T1000 (cell line): ENCODE measurements around the gene CYRIA.

Experiments used
- DNase-seq: peaks from one replicate; lab custom pipeline; 2025; ENCODE audit warnings: mixed read lengths; lab: John Stamatoyannopoulos, UW

Gene CYRIA

DNA sequence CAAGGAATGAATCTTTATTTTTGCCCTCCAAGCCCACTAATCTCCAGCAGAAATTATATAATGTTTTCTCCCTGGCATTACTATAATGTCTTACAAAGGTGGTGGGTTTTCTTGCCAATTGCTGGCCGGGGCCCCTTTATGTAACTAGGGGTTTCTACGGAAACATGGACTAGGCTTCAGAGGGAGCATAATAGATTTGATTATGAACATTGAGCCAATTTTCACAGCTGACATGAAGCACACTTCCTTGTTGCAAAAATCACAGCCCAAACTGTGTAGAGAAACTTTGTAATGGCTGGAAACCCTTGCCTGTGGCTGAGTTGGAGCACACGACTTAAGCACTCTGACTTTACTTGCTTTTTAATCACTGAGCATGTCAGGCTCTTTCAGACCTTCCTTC lies 3.8 kb upstream of the CYRIA start:
- DNase-seq, result no peak

DNA sequence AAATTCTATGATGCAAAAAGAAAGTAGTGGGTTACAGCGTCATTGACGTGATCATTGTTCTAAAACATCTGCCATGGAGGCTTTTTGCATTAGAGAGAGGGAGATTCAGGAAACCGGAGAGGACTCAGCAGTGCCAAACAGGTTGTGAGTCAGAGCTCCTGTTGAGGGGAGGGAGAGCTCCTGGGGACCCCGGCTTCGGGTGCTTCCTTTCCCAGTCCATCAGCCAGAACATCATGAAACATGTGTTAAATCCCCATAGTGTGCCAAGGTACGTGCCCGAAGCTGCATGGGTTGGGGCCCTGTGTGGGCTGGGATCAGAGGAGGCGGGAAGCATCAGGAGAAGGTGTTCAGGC lies 791 bp upstream of the CYRIA start:
- DNase-seq, result no peak

DNA sequence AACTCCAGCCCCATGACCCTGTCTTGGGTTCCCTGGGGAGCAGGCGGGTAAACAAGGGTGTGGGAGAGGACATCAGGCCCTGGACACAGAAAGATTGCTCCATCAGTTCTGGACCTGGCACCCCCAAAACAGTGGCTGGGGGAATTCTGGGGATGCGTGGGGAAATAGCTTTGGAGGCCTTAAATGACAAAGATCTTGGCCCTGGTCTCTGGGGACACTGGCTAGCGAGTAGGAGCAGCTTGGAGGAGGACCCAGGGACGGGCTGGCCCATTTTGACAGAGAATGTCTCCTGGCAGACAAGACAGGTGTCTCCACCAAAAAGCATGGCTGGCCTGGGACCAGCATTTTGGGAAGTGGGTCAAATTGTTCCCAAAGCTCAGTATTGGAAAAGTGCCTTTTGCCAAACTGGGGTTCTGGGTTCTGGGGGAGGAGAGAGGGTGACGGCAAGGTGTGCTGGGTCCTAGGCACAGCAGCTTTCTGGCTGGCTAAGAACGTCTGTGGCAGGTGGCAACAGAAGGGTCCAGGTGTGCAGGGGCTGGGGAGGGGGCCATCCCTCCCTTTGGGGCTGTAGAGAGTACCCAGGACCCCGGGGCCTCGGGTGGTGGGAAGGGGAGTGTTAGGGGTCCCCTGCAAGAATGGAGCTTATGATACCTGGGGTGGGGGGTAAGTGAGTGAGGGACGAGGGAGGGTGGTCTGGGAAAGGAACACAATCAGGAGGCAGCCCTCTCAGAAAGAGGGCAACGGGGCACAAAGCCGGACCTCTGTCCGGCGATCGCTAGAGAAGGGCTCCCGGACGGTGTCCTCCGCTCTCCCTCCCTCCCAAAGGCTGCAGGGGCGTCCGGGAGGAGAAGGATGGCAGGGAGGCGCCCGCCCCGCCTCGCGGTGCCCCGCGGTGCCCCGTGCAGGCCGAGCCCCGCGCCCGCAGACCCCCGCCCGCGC lies 556 bp downstream of the CYRIA start:
- DNase-seq, result no peak

DNA sequence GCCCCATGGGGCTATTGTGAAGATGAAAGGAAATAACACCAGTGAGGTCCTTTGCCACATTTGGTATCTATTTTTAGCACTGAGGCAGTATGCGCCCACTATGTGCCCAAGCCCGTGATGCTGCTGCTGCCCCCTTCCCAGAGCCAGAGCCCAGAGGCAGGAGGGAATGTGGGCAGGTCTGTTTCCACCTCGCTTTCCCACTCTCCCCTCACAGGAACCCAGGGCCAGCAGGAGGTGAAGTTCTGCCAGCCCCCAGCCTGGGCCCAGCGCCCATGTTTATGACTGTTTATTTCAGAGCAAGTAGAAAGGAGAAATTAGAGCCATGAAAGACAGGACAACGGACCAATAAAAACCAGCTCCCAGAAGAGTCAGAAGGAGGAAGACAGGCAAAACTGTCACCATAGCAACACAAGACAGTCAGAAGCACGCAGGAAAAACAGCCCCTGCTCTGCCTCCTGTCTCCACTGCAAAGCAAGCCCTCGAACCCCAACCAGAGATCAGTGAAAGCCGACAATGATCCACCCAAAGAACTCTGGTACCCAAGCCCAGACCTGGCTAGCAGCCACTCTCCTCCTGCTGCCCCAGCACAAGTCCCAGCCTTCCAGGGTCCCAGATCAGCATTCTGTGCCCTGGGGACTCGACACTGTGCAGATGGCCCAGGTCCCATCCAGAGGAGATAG lies 1.4 kb downstream of the CYRIA start:
- no peak for DNase-seq

DNA sequence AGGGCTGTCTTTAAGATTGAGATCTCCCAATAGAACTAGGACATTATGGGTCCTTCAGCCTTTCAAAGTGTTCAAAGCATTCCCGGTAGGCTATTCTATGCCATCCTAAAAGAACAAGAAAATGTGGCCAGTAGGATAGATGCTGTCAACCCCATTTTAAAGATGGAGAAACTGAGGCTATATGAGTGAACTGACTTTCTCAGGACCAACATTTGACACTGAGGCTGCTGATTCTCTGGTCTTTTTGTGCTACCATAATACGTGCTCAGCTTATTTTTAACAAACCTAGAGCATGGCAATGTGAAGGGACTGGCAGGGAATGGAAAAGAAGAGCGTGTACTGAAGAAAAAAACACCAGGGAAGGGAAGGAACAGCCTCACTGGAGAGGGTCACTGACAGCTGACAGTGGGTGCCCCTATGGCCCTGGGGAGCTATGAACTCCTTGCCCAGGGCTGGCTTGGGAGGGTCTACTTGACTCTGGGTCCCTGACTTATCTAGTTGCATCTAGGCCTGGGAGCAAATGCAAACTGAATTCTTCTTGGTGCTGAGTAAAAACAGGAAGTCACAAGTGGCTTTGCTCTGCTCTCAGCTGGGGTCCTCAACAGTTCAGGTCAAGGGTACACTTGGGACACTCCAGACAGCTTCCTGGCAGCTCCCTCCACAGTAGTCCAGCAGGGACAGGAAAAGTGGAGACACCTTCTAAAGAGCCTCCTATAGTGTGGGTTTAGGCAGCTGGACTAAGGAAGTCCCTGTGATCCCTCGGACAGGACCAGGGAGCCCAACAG lies 2.3 kb downstream of the CYRIA start:
- no peak for DNase-seq

DNA sequence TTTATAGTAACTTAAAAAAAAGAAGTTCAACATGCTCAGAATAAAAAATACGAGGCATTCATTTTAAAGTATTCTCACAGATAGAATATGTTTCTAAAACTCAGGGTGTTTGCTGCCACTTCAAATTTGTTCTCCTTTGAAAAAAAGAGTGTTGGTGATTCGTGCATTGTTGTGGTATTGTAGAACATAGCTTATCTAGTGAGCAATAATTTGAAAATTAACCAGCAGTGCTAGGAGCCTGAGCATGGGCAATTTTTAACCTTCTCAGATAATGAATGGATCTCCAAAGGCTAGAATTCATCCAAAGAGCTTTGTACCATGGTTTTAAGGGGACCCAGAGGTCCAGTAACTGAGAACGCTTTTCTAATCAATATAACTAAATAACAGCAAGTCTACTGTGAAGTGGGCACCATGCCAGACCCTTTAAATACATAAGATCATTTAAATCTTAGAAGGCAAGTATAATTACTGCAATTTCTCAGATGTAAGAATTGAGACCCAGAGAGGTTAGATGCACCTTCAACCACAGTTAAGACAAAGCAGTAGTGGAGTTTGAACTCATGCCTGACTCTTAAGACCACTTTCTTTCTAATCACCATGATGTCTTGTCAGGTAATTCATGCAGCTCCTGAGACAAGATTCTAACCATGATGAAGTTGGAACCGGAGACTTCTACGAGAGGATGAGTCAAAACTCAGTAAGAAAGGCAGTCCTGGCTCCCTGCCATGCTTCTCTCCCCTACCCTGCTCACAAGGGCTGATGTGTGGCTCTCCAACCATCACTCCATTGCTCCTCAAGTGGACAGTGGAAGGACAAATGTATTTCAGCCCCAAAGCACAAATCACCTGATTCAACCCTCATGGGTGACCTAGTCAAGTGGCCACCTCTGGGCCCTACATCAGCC lies 3.4 kb downstream of the CYRIA start:
- no peak for DNase-seq

DNA sequence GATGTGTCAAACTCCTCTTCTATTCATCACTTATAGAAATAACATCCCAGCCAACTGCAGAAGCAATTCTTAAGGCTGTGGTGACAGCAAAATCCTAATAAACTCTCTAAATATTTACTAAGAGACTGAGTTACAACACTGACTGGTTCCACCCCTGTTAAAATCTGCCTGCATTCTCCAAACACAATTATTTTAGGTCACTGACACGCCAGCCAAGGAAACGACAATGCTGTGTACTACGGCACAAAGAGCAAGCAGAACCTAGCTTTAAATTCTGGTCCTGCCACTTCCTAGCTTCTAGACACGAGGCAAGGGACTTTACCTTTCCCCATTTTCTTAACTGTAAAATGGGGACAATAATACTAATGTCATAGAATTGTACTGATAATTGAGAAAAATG lies 4.1 kb downstream of the CYRIA start:
- no peak for DNase-seq

DNA sequence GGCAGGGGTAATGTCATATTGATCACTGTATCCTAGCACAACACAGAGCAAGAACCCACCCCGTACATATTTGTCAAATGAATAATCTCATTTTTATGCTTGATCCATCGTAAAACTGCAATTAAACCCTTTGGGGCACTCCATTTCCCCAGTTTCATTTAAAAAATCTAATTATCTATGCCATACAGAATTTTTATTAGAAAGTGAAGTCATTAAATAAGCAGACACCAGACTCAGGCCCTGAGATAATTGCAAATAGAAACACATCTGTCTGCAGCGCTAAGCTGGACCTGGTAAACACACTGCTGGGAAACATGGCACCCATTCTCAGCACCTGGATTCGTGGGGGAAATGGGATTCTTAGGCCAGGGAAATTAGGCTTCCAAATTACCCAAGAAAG lies 5.1 kb downstream of the CYRIA start:
- no peak for DNase-seq

DNA sequence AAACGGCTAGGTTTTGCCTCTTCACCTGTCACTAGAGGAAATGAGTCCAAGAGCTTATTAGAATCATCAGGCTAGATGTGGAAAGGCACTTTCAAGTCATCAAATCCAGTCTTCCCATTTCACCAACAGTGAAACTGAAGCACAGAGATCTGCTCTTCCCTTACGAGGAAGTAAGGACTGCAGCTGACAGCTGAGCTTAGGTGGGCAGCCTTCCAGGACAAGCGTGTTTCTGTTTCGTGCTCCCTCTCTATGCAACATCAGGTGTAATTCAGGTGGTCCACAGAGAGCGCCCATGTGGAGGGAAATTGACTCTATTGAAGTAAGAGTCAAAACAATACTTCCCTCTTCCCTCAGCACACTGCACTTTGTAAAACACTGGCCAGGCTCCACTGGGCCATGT lies 5.5 kb downstream of the CYRIA start:
- no peak for DNase-seq

DNA sequence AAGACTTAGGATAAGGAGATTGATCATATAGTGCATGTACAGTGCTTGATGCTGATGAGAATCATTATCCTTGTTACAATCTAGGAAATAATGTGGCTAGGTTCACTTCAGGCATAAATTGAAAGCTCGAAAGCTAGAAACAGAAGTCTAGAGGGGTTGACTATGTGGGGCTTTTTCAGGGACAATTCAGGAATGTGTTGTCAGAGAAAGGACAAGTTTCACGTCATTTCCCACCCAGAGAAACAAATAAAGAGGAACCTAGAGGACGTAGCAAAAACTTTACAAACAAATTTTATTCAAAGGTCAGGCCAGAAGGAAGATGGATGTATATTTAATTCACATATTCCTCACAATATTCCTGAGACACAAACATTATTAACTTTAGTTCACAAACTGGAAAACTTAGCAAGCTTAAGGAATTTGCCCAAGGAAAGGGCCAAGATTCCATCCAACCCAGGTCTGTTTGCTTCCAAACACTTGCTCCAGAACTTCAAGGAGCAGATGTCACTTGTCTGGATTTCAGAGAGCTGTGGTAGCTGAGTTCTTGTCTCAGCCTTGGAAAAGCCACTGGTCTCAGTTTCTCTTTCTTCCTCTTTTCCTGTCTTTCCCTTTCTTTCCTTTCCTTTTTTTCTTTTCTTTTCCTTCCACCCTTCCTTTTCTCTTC lies 7.4 kb downstream of the CYRIA start:
- DNase-seq, result no peak

DNA sequence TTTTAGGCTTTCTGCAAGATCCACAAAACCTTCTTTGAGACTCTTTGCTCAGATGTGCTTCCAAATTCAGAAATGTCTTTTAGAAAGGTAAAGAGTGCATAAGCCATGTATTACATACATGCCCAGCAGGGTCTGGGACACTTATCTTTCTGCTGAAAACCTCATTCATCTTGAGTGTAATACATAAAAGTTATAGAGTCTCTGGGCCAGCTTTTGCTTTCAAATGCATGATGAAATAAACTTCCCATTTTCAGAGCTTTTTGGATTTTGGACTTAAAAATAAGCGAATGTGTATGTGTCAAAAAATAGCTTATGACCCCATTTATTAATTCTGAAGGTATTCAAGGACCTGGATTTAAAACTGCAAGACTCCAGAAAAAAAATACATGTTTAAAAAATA lies 8.0 kb downstream of the CYRIA start:
- DNase-seq, result no peak

DNA sequence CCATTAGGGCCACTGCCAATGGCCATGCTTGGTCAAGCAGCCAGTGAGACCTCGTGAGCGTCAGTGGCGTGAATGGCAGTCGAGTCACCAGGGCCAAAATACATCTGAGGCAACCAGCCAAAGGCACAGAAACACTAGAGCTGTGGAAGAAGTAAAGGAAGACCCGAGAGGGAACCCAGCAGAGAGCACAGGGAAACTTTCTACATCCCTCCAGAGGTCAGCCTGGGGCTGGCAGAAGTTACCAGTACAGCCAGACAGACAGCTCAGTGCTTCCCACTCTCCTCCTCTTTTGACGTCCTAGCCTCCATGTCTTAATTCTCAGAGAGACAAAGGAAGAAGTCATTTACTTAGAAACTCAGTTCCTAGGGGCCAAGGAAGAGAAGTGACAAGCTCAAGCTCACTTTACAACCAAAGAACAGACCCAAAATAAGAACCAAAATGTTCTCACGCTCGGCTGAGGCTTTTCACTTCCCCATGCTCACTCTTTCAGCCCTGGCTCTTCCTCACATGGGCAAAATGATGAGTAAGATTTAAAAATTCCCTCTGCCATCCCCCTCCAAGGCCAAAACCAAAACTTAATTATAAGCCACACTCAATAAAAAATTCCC lies 8.7 kb downstream of the CYRIA start:
- DNase-seq, result no peak

DNA sequence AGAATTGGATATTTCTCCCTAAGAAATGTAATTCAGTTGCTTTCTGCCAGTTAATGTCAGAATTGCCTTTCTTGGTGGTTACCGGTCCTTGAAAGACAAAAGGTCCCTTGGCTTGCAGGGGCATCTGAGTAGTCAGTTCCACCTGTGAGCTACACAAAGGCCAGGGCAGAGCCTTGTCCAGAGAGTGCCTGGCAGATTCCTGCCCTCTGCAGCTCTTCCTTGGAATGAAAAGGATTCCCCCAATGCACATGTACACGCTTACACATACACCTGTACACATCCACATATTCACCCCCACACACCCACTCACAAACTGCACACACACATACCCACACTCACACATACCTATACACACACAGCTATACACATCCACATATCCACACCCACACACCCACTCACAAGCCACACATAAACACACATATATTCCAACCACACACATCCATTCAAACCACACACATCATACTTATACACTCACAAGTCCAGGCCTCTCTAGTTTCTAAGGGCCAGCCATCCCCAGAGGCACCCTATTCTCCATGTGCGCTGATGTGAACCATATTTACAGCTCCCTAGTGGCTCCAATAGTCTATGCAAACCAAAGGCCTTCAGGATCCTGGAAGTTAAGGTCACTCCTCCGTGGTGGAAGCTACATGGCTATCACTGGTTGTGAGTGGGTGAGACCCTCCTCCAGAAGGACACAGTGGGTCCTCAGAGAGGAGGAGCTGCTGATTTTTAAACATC lies 9.6 kb downstream of the CYRIA start:
- DNase-seq, result no peak

DNA sequence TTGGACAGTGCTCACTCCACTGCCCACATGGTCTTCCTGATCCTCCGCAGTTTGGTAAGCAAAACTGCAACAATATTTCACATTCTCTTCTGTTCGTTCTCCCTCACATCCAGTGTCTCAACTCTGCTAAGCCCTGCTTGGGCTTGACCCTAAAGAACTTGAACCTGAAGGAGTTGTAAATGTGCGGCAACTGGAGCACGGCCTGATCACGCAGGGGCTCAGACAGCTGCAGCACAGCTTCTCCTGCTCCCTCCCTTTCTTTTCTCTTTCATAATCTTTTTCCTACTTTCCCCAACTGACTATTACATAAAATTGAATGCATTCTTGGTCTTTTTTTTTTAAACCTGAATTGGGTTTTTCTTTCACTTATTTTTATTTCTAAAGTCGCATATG lies 10.2 kb downstream of the CYRIA start:
- no peak for DNase-seq

DNA sequence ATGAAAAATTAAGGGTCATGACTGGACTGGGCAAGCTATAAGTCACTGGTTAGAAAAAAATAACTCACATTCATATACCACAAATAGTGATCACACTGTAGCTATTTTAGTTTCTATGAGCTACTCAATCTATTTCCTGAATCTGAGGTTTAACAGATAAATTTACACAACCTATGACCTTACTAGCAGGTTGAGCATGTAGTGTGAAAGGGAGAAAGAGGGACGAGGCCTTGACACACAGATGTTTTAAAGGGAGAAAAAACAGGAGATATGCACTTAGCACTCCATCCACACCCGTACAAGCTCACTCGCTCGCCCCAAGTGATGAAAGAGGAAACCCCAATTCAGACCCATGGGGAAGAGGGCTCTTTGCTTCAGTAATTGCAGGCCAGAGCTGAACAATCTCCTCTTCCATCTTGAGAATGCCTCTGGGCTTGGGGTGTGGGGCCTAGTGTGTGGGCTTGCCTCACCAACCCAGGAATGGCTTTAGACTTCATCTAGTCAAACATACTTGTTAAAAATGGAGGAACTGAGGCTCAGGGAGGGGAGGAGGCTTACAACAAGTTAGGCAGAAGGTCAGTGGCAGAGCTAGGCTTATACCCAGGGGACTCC lies 10.7 kb downstream of the CYRIA start:
- no peak for DNase-seq

DNA sequence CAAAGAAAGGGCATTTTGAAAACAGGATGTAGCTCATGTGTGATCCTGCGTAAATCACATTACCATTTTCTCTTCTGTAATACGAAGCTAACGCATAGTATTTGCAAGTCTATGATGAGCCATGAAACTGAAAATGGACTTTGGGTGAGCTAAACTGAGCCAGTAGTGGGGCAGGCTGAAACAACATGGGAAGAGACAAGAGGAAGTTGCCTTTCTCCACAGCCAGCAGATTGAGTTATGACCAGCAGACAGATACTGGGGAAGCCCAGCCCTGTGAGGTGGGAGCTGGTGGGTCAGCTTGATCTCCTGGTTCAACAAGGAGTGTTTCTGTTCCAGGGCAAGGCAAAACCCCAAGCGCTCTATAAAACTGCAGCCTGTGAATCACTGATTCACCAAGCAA lies 11.8 kb downstream of the CYRIA start:
- no peak for DNase-seq

DNA sequence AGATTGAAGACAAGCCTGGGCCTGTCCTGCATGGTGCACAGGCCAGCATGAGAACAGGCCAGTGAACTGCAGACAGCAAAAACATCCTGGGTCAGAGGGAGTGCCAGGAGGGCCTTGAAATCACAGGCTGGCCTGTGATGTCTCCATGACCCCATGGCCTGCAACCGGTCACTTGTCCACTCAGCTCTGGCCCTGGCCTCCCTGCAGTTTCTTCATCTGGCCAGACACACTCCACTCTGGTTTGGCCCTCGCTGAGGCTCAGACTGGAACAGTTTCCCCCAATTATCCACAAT lies 12.6 kb downstream of the CYRIA start:
- no peak for DNase-seq

DNA sequence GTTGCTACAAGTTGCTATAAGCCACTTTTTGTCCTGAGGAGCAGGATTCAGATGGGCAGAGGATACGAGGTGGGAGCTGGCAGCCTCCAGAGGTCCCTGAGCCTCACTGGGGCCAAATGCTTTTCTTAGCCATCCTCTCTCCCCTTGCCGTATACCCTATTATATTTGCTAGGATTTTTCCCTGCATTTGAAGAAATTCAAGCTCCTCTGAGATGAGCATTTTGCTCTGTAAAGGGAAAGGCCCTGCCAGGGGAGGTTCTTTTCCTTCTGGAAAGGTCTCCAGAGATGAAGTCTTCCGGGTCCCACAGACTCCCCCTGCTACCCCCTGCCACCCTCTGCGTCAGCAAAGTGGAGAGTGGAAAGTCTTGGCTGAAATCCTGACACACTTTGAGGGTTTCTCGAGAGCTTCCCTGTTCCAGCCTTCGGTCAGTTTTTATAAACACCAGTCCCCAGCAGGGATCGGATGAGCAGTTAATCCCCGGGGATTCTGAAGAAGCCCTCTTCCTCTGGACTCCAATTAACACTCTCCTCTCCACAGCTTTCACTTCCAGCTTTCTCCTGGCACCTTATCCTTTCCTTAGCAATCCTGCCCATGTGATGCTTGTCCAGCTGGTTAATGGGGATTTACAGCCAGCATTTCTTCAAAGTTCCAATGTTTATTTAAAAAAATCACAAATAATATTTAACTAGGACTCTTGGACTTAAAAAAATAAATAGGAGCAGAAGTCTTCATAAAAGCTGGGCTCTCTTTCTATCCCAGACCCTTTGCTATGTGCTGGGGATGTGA lies 13.1 kb downstream of the CYRIA start:
- DNase-seq, result no peak
